ENCODE results near the gene CPT1C. TPM values are rescaled to one million over a fixed set of nuclear protein-coding genes. Genes with fewer than 3 reads are reported as not detected.

CPT1C gene
- total RNA-seq, 1 experiment from 2014 or later: not detected

DNA sequence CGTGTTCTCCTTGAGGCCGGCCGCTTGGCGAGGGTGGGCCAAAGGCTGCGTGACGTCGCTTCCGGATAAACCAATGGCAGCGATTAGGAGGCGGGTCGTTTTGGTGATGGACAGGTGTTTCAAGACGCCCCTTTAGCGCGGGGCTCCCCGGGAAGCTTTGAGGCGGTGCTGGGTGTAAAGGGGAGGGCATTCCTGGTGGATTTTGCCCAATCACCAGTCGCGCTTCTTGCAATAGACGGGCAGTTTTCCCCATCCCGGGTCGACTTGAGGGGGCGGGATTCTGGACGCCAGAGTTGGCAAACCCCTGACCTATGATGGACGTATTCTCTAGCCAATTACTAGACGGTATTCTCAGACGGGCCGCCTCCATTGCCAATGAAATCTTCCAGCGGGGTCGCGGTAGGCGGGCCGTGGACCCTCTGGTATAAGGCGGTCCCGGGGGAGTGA is 14.1 kb upstream of the CPT1C start:
- TF ChIP-seq, protein P1, sequence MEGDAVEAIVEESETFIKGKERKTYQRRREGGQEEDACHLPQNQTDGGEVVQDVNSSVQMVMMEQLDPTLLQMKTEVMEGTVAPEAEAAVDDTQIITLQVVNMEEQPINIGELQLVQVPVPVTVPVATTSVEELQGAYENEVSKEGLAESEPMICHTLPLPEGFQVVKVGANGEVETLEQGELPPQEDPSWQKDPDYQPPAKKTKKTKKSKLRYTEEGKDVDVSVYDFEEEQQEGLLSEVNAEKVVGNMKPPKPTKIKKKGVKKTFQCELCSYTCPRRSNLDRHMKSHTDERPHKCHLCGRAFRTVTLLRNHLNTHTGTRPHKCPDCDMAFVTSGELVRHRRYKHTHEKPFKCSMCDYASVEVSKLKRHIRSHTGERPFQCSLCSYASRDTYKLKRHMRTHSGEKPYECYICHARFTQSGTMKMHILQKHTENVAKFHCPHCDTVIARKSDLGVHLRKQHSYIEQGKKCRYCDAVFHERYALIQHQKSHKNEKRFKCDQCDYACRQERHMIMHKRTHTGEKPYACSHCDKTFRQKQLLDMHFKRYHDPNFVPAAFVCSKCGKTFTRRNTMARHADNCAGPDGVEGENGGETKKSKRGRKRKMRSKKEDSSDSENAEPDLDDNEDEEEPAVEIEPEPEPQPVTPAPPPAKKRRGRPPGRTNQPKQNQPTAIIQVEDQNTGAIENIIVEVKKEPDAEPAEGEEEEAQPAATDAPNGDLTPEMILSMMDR (IDR thresholded peaks at IDR 0.05; ENCODE audit: unreplicated experiment): no peak
- CTCF ChIA-PET: interaction anchor here (0.6 to 1.2 kb wide), 3 partner anchors 11 to 108 kb away, joined by 4 to 5 read pairs (median 4); partner anchors contain the start of genes BCL2L12 and IRF3
- peaks cover 20% of the 10 kb centered on the region for H3K4me1 Mint-ChIP-seq (ENCODE audit: insufficient read depth, unreplicated experiment)
- H3K36me3 Mint-ChIP-seq (ENCODE audit: insufficient read depth, unreplicated experiment): peaks cover 41% of the 10 kb centered on the region
- peak overlapping the region; percentile 99 for H3K27ac Mint-ChIP-seq (ENCODE audit: low read depth, unreplicated experiment)
- no peaks in the 10 kb centered on the region for H3K9me3 Mint-ChIP-seq (ENCODE audit: unreplicated experiment)
- H3K27me3 Mint-ChIP-seq (ENCODE audit: insufficient read depth, unreplicated experiment): no peaks in the 10 kb centered on the region
- peak; percentile 100 for DNase-seq (ENCODE audit: unreplicated experiment)
- no TSS peak for BruUV-seq (replicated peaks)
- intact Hi-C loops (cut with micrococcal nuclease): loop anchor here (1.0 to 10.0 kb wide), 4 partner anchors 37 to 178 kb away; partner anchors contain the start of genes AP2A1, PRR12, PTOV1 and RRAS
- peak overlapping the region; percentile 96 for H3K4me3 Mint-ChIP-seq (ENCODE audit: unreplicated experiment)
- POLR2A ChIA-PET: interaction anchor here (0.5 to 8.4 kb wide), 32 partner anchors 9 to 1691 kb away, joined by 3 to 121 read pairs (median 6); partner anchors contain the start of genes ADM5, AKT1S1, ALDH16A1 and AP2A1

DNA sequence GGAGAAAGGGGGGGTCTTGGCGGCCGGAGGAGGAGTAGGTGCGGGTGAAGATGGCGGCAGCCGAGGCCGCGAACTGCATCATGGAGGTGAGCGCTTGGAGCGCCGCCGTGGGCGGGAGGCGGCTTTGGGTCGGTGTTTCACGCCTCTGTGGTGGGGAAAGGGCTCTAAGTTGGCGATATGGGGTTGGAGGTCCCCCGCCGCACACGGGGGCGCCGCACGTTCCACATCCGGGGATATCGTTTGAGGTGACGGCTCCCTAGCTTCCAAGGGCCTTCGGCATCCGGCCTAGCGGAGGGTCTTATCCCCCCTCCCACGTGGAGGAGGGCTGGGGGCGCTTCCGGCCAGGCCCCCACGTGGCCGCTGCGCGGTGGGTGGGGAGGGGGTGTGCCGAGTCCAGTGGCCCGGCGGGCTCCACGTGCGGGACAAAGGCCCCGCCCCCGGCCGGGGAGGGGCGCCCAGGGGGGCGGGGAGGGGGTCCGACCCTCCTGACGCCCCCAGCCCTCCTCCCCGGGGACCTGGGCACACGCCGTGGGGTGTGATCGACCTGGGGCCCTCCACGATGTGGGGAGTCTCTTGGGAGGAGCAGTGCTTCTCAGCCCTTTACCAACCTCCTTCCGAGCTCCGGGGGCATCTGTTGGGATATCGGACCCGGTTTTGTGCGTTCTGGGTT is 13.6 kb upstream of the CPT1C start, which contains the start of gene PRMT1:
Gene PRMT1, plus strand, starts transcription at position 41 of the 670 bp plus-strand sequence. Its CDS starts 10 bp downstream, at position 51.
- ChIA-PET POLR2A (interaction anchor here (0.7 to 8.4 kb wide), 23 partner anchors 10 to 707 kb away, joined by 3 to 121 read pairs (median 7); partner anchors contain the start of genes ADM5, AKT1S1, AP2A1 and BCL2L12), CTCF (interaction anchor here (0.6 to 1.1 kb wide), 5 partner anchors 17 to 170 kb away, joined by 3 to 4 read pairs (median 4); no protein-coding TSS in a partner anchor)
- TF ChIP-seq, protein P1 (IDR thresholded peaks at IDR 0.05; ENCODE audit: unreplicated experiment): no peak
- H3K27me3 Mint-ChIP-seq (ENCODE audit: insufficient read depth, unreplicated experiment): no peaks in the 10 kb centered on the region
- peak within 1 kb of the TSS; percentile 96 for H3K4me3 Mint-ChIP-seq (ENCODE audit: unreplicated experiment)
- BruUV-seq (replicated peaks): TSS peak; percentile 51
- peaks cover 15% of the 10 kb centered on the region for H3K4me1 Mint-ChIP-seq (ENCODE audit: insufficient read depth, unreplicated experiment)
- no peaks in the 10 kb centered on the region for H3K9me3 Mint-ChIP-seq (ENCODE audit: unreplicated experiment)
- no peak for DNase-seq (ENCODE audit: unreplicated experiment)
- peaks cover 46% of the 10 kb centered on the region for H3K36me3 Mint-ChIP-seq (ENCODE audit: insufficient read depth, unreplicated experiment)
- H3K27ac Mint-ChIP-seq (ENCODE audit: low read depth, unreplicated experiment): peak within 1 kb of the TSS; percentile 99
- intact Hi-C loops (cut with micrococcal nuclease): loop anchor here (5.0 to 10.0 kb wide), 3 partner anchors 85 to 177 kb away; partner anchors contain the start of genes AP2A1, PRR12 and PTOV1

DNA sequence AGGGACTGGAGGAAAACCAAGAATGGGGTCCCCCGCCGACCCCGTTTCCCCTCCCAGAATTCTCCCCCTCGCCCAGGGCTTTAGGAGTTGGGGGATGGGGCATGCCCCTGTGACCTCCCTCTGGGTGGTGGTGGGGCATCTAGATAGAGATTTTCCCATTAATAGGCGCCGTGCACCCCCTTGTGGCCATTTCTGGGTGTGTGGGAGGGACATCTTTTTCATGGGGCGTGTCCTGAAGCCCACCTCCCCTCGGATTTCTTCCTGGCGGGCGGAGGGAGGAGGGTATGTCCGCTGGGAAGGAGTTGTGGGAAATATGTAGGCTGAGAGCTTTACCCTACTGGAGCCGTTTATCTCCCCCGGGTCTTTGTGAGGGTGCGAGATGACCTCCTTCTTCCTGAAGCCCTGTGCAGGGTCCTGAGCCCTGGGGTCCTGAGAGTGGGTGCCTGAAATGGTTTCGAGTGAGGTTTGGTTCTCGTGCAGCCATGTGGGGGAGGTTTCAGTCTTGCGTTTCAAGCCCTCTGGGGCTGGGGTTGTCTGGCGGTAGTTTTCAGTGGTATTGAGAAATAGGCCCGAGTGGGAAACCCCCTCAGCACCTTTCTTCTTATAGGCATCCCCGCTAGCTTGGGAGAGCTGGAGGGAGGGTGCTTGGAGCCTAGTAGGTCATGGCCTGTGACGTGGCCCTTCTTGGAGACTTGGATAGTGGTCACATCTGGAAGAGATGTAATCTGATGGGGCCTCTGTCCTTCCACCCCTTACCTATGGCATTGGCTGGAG is 12.8 kb upstream of the CPT1C start:
- H3K4me1 Mint-ChIP-seq (ENCODE audit: insufficient read depth, unreplicated experiment): peaks cover 12% of the 10 kb centered on the region
- TF ChIP-seq, protein P1 (IDR thresholded peaks at IDR 0.05; ENCODE audit: unreplicated experiment): peak; percentile 71
- DNase-seq (ENCODE audit: unreplicated experiment): peak; percentile 79
- H3K27me3 Mint-ChIP-seq (ENCODE audit: insufficient read depth, unreplicated experiment): no peaks in the 10 kb centered on the region
- no TSS peak for BruUV-seq (replicated peaks)
- CTCF ChIA-PET: interaction anchor here (0.5 to 1.5 kb wide), 11 partner anchors 9 to 549 kb away, joined by 3 to 5 read pairs (median 3); partner anchors contain the start of gene RRAS
- peak overlapping the region; percentile 60 for H3K27ac Mint-ChIP-seq (ENCODE audit: low read depth, unreplicated experiment)
- intact Hi-C loops (cut with micrococcal nuclease): loop anchor here (1.0 to 10.0 kb wide), 4 partner anchors 86 to 177 kb away; partner anchors contain the start of genes AP2A1, PRR12 and PTOV1
- H3K9me3 Mint-ChIP-seq (ENCODE audit: unreplicated experiment): no peaks in the 10 kb centered on the region
- H3K36me3 Mint-ChIP-seq (ENCODE audit: insufficient read depth, unreplicated experiment): peaks cover 52% of the 10 kb centered on the region
- H3K4me3 Mint-ChIP-seq (ENCODE audit: unreplicated experiment): peak overlapping the region; percentile 96
- POLR2A ChIA-PET: interaction anchor here (0.6 to 8.4 kb wide), 17 partner anchors 12 to 251 kb away, joined by 3 to 121 read pairs (median 7); partner anchors contain the start of genes AKT1S1, AP2A1, ATF5 and BCL2L12

Measured in MCF 10A (cell line).